Mesenchymal stem cell (in vitro differentiated cells and primary cell): ENCODE measurements around the gene MPP2.
"Not testable (repeated sequence)": the region's sequence is repeated elsewhere in the genome, so short reads cannot be mapped to it uniquely, and the experiment has no call there.

ENCODE experiments used
- DNase-seq: peaks from one replicate; pipeline ENCODE4 v3.0.0-alpha.2; 2013
- H2AFZ ChIP-seq: one replicate; pipeline ENCODE4 v1.6.1; 2013; ENCODE audit warnings: low read depth, mild to moderate bottlenecking, control low read depth, inconsistent platforms, low read length, moderate library complexity
- H2AK5ac ChIP-seq: 2 replicates; pipeline ENCODE4 v1.6.1; 2013; ENCODE audit warnings: low read length, moderate library complexity, mild to moderate bottlenecking, inconsistent platforms; ENCODE audit not compliant: severe bottlenecking
- H2BK120ac ChIP-seq: one replicate; pipeline ENCODE4 v1.6.1; 2013; ENCODE audit warnings: low read depth, mild to moderate bottlenecking, inconsistent platforms, low read length, moderate library complexity
- H2BK12ac ChIP-seq, 2 experiments: one replicate each; pipeline ENCODE4 v1.6.1; 2013; ENCODE audit warnings: inconsistent platforms in 2 of 2, low read length in 2 of 2, mild to moderate bottlenecking in 2 of 2, moderate library complexity in 2 of 2, control low read depth in 1 of 2
- H2BK15ac ChIP-seq: one replicate; pipeline ENCODE4 v1.6.1; 2013; ENCODE audit warnings: mild to moderate bottlenecking, low read depth, inconsistent platforms; ENCODE audit not compliant: poor library complexity, severe bottlenecking
- H2BK5ac ChIP-seq: 2 replicates; pipeline ENCODE4 v1.6.1; 2013; ENCODE audit warnings: low read depth, mild to moderate bottlenecking, low read length, control low read depth, inconsistent platforms; ENCODE audit not compliant: poor library complexity, severe bottlenecking
- H3K14ac ChIP-seq, 2 experiments: one replicate each; pipeline ENCODE4 v1.6.1; 2013; ENCODE audit warnings: inconsistent platforms in 2 of 2, low read length in 2 of 2, control low read depth in 1 of 2, mild to moderate bottlenecking in 1 of 2, moderate library complexity in 1 of 2
- H3K18ac ChIP-seq, 2 experiments: one replicate each; pipeline ENCODE4 v1.6.1; 2013; ENCODE audit warnings: inconsistent platforms in 2 of 2, low read length in 2 of 2, control low read depth in 1 of 2, low read depth in 1 of 2, mild to moderate bottlenecking in 1 of 2
- H3K23ac ChIP-seq, 2 experiments: one replicate each; pipeline ENCODE4 v1.6.1; 2013; ENCODE audit warnings: inconsistent platforms in 2 of 2, low read length in 2 of 2, mild to moderate bottlenecking in 2 of 2, moderate library complexity in 2 of 2, control low read depth in 1 of 2
- H3K27ac ChIP-seq: 2 replicates; pipeline ENCODE4 v1.5.1; 2013; ENCODE audit warnings: mild to moderate bottlenecking, moderate library complexity, low read length, control low read depth, inconsistent platforms; ENCODE audit not compliant: poor library complexity, severe bottlenecking
- H3K27me3 ChIP-seq, 2 experiments: 2 replicates each; pipeline versions ENCODE4 v1.6.1 to v1.7.0; 2013; ENCODE audit warnings: low read length in 2 of 2, mild to moderate bottlenecking in 2 of 2, moderate library complexity in 2 of 2, control low read depth in 1 of 2, inconsistent platforms in 1 of 2; ENCODE audit not compliant: control insufficient read depth in 1 of 2, insufficient read depth in 1 of 2
- H3K36me3 ChIP-seq, 2 experiments: 2 replicates each; pipeline versions ENCODE4 v1.6.1 to v1.7.0; 2013; ENCODE audit warnings: low read length in 2 of 2, control low read depth in 1 of 2, inconsistent platforms in 1 of 2, low read depth in 1 of 2, mild to moderate bottlenecking in 1 of 2; ENCODE audit not compliant: insufficient read depth in 2 of 2, control insufficient read depth in 1 of 2
- H3K4ac ChIP-seq, 2 experiments: one replicate each; pipeline ENCODE4 v1.6.1; 2013; ENCODE audit warnings: inconsistent platforms in 2 of 2, low read length in 2 of 2, mild to moderate bottlenecking in 2 of 2, moderate library complexity in 2 of 2, control low read depth in 1 of 2, low read depth in 1 of 2
- H3K4me1 ChIP-seq: 2 replicates; pipeline ENCODE4 v1.6.1; 2013; ENCODE audit warnings: low read depth, low read length, control low read depth; ENCODE audit not compliant: control insufficient read depth, insufficient read depth
- H3K4me2 ChIP-seq: 2 replicates; pipeline ENCODE4 v1.6.1; 2013; ENCODE audit warnings: low read length, mild to moderate bottlenecking, inconsistent platforms; ENCODE audit not compliant: poor library complexity, severe bottlenecking
- H3K4me3 ChIP-seq, 2 experiments: 2 replicates each; pipeline versions ENCODE4 v1.5.1 to v1.7.0; 2013; ENCODE audit warnings: low read length in 2 of 2, mild to moderate bottlenecking in 2 of 2, control low read depth in 1 of 2, low read depth in 1 of 2; ENCODE audit not compliant: insufficient read depth in 1 of 2
- H3K79me1 ChIP-seq: replicated peaks from 2 replicates; pipeline ENCODE4 v1.6.1; 2013; ENCODE audit warnings: mild to moderate bottlenecking, control low read depth, low read length, inconsistent platforms; ENCODE audit not compliant: poor library complexity, severe bottlenecking
- H3K9ac ChIP-seq: 2 replicates; pipeline ENCODE4 v1.7.0; 2013; ENCODE audit warnings: mild to moderate bottlenecking, low read length, moderate library complexity
- H3K9me3 ChIP-seq: 2 replicates; pipeline ENCODE4 v1.7.0; 2013; ENCODE audit warnings: mild to moderate bottlenecking, low read length; ENCODE audit not compliant: control insufficient read depth
- H4K8ac ChIP-seq: one replicate; pipeline ENCODE4 v1.6.1; 2013; ENCODE audit warnings: inconsistent platforms, mild to moderate bottlenecking, low read length, moderate library complexity
- H4K91ac ChIP-seq: one replicate; pipeline ENCODE4 v1.6.1; 2013; ENCODE audit warnings: mild to moderate bottlenecking, low read length, inconsistent platforms
- WGBS: methylation state at CpG from one replicate; pipeline ENCODE4 v1.1.7; 2013; ENCODE audit warnings: mixed read lengths; 5-methylcytosine and 5-hydroxymethylcytosine counted together

MPP2 gene

GRCh38 chr17:43845766-43846165 is 61.6 kb downstream of the MPP2 start:
- H3K4ac ChIP-seq: no peak overlapping the region
- no peak overlapping the region for H2BK15ac ChIP-seq
- 78% methylated on average over 3 of the region's 4 CpGs for WGBS
- no peak overlapping the region for H3K4me2 ChIP-seq
- no peak overlapping the region for H3K4me3 ChIP-seq
- H3K9me3 ChIP-seq: no peaks in the 10 kb centered on the region
- no peaks in the 10 kb centered on the region for H3K36me3 ChIP-seq
- no peak overlapping the region for H4K91ac ChIP-seq
- no peak overlapping the region for H2AK5ac ChIP-seq
- no peak for DNase-seq
- H3K79me1 ChIP-seq: no peaks in the 10 kb centered on the region
- H3K18ac ChIP-seq: no peak overlapping the region
- peaks cover 23 to 31% of the 10 kb centered on the region in 2 experiments for H3K27me3 ChIP-seq
- peaks cover 14% of the 10 kb centered on the region for H3K4me1 ChIP-seq
- no peak overlapping the region for H2AFZ ChIP-seq
- H3K23ac ChIP-seq: no peak overlapping the region
- no peak overlapping the region for H4K8ac ChIP-seq
- peak overlapping the region; percentile 46 for H3K9ac ChIP-seq
- H3K27ac ChIP-seq: peak overlapping the region; percentile 83
- H2BK120ac ChIP-seq: no peak overlapping the region
- no peak overlapping the region for H2BK5ac ChIP-seq
- H2BK12ac ChIP-seq: no peak overlapping the region
- H3K14ac ChIP-seq: no peak overlapping the region

GRCh38 chr17:43844241-43844640 is 63.1 kb downstream of the MPP2 start:
- Histone ChIP-seq H3K14ac (no peak overlapping the region), H3K4ac (no peak overlapping the region), H4K91ac (no peak overlapping the region), H2AFZ (no peak overlapping the region), H3K4me2 (no peak overlapping the region), H3K4me1 (peaks cover 20% of the 10 kb centered on the region), H3K9ac (no peak overlapping the region), H2BK120ac (no peak overlapping the region), H3K9me3 (no peaks in the 10 kb centered on the region), H2BK5ac (no peak overlapping the region), H3K27ac (no peak overlapping the region), H3K4me3 (no peak overlapping the region), H3K36me3 (no peaks in the 10 kb centered on the region), H3K79me1 (no peaks in the 10 kb centered on the region), H2AK5ac (peak overlapping the region; percentile 83), H4K8ac (no peak overlapping the region), H2BK12ac (no peak overlapping the region), H3K18ac (no peak overlapping the region), H3K23ac (peak overlapping the region in 1 of 2 experiments; percentile 63), H3K27me3 (peaks cover 19 to 37% of the 10 kb centered on the region in 2 experiments), H2BK15ac (no peak overlapping the region)
- DNase-seq: no peak
- 80% methylated on average over 3 of the region's 5 CpGs for WGBS

- Histone ChIP-seq H3K9me3 (no peaks in the 10 kb centered on the region), H3K4ac (no peak overlapping the region), H3K9ac (no peak overlapping the region), H3K27ac (no peak overlapping the region), H3K14ac (no peak overlapping the region), H2AFZ (no peak overlapping the region), H3K4me3 (no peak overlapping the region), H3K79me1 (no peaks in the 10 kb centered on the region), H2BK15ac (no peak overlapping the region), H2BK5ac (no peak overlapping the region), H3K36me3 (no peaks in the 10 kb centered on the region), H2AK5ac (no peak overlapping the region), H2BK12ac (no peak overlapping the region), H3K23ac (no peak overlapping the region), H3K4me1 (peaks cover 20% of the 10 kb centered on the region), H3K4me2 (no peak overlapping the region), H2BK120ac (no peak overlapping the region), H4K8ac (no peak overlapping the region), H4K91ac (no peak overlapping the region), H3K18ac (no peak overlapping the region), H3K27me3 (peaks cover 8 to 26% of the 10 kb centered on the region in 2 experiments)
- WGBS: 92% methylated on average over 6 of the region's 7 CpGs
- DNase-seq: no peak
Observed at GRCh38 chr17:43842975-43843325, 64.4 kb downstream of the MPP2 start.

- not testable (repeated sequence) for H3K18ac ChIP-seq, H3K27ac ChIP-seq, DNase-seq, H2BK15ac ChIP-seq, H3K23ac ChIP-seq, H2BK5ac ChIP-seq, H2BK120ac ChIP-seq, H2BK12ac ChIP-seq, H2AFZ ChIP-seq, H3K36me3 ChIP-seq, H3K4ac ChIP-seq, H3K79me1 ChIP-seq, H4K91ac ChIP-seq, H3K4me2 ChIP-seq, H4K8ac ChIP-seq, H3K9me3 ChIP-seq, H3K9ac ChIP-seq, H3K14ac ChIP-seq
- Histone ChIP-seq H3K4me3 (peak overlapping the region in 1 of 2 experiments; percentile 51), H2AK5ac (peak overlapping the region; percentile 16), H3K27me3 (peaks cover 8 to 21% of the 10 kb centered on the region in 2 experiments), H3K4me1 (peaks cover 20% of the 10 kb centered on the region)
- WGBS: 94% methylated on average over 39 of the region's 54 CpGs
Observed at GRCh38 chr17:43842091-43842974, 65.0 kb downstream of the MPP2 start.
